IPS-18a (cell line): ENCODE results near the gene CHRNA9.

Source experiments
- H3K27ac ChIP-seq: one replicate; pipeline ENCODE4 v1.5.1; 2013; ENCODE audit warnings: low read length
- H3K27me3 ChIP-seq: one replicate; pipeline ENCODE4 v1.6.1; 2013; ENCODE audit warnings: mild to moderate bottlenecking, low read length; ENCODE audit not compliant: control insufficient read depth, insufficient read depth
- H3K36me3 ChIP-seq: one replicate; pipeline ENCODE4 v1.6.1; 2013; ENCODE audit warnings: low read depth, low read length; ENCODE audit not compliant: control insufficient read depth
- H3K4me1 ChIP-seq: one replicate; pipeline ENCODE4 v1.6.1; 2013; ENCODE audit warnings: low read depth, low read length; ENCODE audit not compliant: control insufficient read depth
- H3K4me3 ChIP-seq: one replicate; pipeline ENCODE4 v1.5.1; 2013; ENCODE audit warnings: low read length
- H3K9ac ChIP-seq: one replicate; pipeline ENCODE4 v1.6.1; 2013; ENCODE audit warnings: mild to moderate bottlenecking, low read length, moderate library complexity
- H3K9me3 ChIP-seq: one replicate; pipeline ENCODE4 v1.6.1; 2013; ENCODE audit warnings: low read depth, low read length; ENCODE audit not compliant: control insufficient read depth

Gene CHRNA9

DNA sequence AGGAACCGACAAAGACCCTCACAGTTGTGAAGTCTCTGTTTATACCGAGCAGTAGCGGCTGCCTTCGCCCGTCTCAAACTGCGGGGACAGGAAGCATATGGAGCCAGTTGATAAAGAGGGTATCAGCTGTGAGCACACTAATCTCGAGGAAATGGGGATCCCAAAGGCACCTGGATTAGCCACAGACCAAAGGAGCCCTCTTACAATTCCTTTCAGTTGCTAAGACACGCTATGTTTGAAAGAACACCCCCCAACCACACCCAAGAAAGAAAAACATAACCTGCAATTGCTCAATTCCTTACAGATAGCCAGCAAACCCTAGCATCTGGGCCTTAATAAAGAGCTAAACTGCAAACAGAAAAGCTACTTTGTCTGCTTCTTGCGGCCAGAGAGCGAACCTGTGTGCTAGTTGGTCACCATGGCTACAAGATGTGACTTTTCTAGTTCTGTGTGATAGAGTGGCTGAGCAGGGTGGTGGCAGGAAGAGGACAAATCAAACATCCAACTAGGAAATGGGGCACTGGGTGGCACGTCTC lies 23.3 kb upstream of the CHRNA9 start:
- Histone ChIP-seq H3K27me3 (no peaks in the 10 kb centered on the region), H3K9me3 (no peaks in the 10 kb centered on the region), H3K4me3 (no peak overlapping the region), H3K4me1 (peaks cover 36% of the 10 kb centered on the region), H3K27ac (no peak overlapping the region), H3K36me3 (no peaks in the 10 kb centered on the region), H3K9ac (no peak overlapping the region)

DNA sequence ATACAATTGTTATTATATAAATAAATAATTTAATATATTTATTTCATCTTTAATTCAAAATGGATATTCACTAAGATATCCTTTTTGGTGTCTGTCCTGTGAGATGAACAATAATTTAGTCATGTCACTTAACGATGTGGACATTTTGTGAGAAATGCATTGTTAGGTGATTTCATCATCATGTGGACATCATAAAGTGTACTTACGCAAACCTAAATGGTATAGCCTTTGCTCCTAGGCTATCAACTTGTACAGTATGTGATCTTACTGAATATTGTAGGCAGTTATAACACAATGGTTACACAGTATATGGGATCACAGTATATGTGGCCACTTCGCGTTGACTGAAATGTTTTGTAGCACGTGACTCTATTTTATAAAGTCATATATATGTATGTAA lies 20.2 kb upstream of the CHRNA9 start:
- H3K27ac ChIP-seq = no peak overlapping the region
- no peak overlapping the region for H3K4me3 ChIP-seq
- H3K27me3 ChIP-seq = peaks cover 5% of the 10 kb centered on the region
- H3K4me1 ChIP-seq = peaks cover 14% of the 10 kb centered on the region
- no peak overlapping the region for H3K9ac ChIP-seq
- no peaks in the 10 kb centered on the region for H3K9me3 ChIP-seq
- no peaks in the 10 kb centered on the region for H3K36me3 ChIP-seq

DNA sequence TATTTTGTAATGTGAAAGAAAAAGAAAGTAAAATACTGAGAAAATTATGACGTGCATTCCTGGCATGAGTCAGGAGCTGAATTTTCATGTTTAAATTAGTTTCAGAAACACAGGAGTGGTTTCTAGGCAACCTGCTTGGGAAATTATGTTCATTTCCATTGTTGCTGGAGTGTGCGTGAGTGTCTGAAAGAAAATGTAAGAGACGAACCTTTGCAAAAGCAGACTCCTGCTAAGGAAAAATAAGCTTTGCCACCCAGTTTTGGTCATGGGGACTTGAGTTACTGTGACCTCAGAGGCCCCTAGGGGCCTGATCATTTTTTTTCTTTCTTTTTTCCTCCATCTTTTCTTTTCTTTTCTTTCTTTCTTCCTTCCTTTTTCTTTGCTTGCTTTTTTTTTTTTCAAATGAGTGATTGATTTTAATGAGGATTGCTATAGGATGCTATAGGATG lies 18.8 kb upstream of the CHRNA9 start:
- Histone ChIP-seq H3K27me3 (peaks cover 5% of the 10 kb centered on the region), H3K27ac (no peak overlapping the region), H3K36me3 (no peaks in the 10 kb centered on the region), H3K4me1 (peaks cover 14% of the 10 kb centered on the region), H3K9me3 (no peaks in the 10 kb centered on the region), H3K4me3 (no peak overlapping the region), H3K9ac (no peak overlapping the region)

DNA sequence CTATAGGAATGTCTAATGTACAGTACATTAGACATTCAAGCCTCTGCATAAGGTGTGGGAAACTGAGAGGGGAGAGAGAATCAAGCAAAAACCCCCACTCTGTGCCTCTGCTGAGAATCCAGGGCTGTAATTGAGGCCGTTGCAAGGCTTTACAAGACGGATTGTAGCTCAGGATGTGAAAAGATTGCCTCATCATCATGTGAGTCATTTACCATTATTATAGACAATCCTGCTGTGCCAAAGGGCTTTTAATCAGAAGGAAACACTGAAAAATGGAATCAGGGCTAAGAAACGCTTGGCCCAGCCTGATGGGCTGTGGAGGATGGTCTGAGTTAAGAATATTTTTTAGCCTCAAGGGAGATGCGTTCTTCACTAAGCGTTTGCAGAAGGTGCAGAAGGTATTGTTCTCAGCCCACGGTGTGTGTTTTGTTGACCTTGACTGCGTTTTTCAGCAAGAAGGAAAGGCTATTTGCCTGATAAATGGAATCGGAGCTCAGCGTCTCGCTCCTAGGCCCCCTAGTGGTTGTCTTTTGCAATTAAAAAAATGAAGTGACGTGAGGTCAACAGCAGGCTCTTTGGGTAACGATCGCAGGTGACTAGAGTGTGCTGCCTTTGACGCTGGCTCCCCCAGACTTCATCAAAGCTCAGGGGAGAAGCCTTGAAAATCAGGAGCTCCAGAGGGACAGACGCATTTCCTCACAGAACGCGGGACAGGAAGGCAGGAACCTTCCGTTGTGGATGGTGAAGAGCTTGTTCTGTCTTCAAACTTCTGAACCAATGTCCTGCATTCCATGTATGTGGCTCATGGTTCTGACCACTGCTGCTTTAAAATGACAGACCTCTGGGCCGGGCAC lies 18.1 kb upstream of the CHRNA9 start:
- H3K27me3 ChIP-seq = peaks cover 5% of the 10 kb centered on the region
- no peak overlapping the region for H3K27ac ChIP-seq
- H3K9ac ChIP-seq = no peak overlapping the region
- no peaks in the 10 kb centered on the region for H3K36me3 ChIP-seq
- H3K4me1 ChIP-seq = peaks cover 20% of the 10 kb centered on the region
- peak overlapping the region; percentile 14 for H3K4me3 ChIP-seq
- no peaks in the 10 kb centered on the region for H3K9me3 ChIP-seq

DNA sequence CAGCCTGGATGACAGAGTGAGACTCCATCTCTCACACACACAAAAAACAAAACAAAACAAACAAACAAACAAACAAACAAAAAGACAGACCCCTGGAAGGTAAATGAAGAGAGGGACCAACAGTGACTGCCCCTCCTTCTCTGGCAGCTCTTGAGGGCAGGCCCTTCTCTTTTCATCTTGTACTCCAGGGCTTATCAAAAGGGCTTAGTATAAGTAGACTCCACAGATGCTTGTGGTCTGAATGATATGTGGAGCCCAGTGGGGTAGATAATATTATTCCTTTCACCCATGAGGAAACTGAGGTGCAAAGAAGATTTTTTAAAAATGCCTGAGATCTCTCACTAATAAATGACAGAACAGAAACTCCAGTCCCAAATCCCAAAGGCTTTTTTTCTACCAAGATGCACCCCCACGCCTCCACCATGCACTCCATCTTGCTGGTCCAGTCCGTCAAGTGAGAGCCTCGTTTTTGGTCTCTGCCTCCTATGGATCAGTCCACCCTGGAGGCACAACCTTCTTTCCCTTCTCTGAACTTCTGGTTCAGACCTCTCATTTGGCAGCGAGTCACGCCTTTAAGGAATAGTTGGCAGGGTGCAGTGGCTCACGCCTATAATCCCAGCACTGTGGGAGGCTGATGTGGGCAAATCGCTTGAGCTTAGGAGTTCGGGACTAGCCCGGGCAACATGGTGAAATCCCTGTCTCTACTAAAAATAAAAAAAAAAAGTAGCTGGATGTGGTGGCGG lies 17.0 kb upstream of the CHRNA9 start:
- Histone ChIP-seq H3K4me1 (peaks cover 26% of the 10 kb centered on the region), H3K4me3 (no peak overlapping the region), H3K9me3 (no peaks in the 10 kb centered on the region), H3K27ac (no peak overlapping the region), H3K36me3 (no peaks in the 10 kb centered on the region), H3K27me3 (peaks cover 5% of the 10 kb centered on the region), H3K9ac (no peak overlapping the region)

DNA sequence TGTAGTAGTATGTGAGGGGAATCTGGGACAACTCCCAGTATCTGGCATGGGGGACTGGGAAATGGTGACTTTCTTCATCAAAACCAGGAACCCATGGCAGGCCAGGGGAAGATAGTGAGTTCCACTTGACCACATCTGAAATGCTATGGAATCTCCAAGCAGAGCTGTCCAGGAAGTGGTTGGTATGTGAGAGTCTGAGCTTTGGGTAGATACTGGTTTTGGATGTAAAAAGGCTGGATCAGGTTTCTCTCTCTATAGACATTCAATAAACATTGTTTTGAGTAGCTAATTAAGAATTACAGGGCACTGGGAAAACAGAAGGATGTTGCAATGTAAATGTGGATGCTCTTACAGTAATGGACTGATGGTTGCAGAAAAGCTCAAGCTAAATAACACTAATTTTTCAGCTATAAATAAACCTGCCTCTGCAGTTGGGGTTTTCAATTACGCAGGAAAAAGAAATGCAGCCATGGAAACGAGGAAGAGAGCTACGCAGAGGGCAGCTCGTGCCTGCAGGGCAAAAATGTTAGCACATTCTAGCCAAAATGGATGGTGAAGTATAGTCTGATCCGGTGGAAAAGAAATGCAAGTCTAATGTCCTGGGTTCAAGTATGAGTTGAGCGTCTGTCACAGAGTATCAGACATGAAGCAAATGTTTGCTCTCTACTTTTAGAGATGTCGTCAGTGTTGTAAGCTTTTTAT lies 13.4 kb upstream of the CHRNA9 start:
- H3K27ac ChIP-seq = no peak overlapping the region
- H3K4me1 ChIP-seq = peaks cover 25% of the 10 kb centered on the region
- H3K36me3 ChIP-seq = no peaks in the 10 kb centered on the region
- H3K4me3 ChIP-seq = no peak overlapping the region
- peaks cover 5% of the 10 kb centered on the region for H3K27me3 ChIP-seq
- no peaks in the 10 kb centered on the region for H3K9me3 ChIP-seq
- no peak overlapping the region for H3K9ac ChIP-seq

DNA sequence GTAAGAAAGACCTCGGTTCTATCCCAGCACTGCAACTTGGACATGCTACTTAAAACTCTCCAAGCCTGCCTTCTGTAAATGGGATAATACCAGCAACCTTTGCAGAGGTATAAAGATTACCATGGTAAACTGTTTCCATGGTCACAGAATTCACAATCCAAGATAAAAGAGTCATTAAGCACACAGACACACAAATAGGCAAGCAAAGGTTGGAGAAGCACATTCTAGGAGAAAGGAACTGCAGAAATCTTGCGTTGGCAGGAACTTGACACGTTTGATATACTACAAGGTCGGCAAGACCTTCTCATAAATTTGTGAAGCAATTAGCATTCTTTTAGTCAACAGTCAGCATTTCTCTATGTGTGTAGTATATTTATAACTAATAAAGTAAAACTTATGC lies 12.3 kb upstream of the CHRNA9 start:
- H3K27ac ChIP-seq = no peak overlapping the region
- peaks cover 18% of the 10 kb centered on the region for H3K4me1 ChIP-seq
- no peaks in the 10 kb centered on the region for H3K36me3 ChIP-seq
- no peaks in the 10 kb centered on the region for H3K9me3 ChIP-seq
- H3K9ac ChIP-seq = no peak overlapping the region
- peaks cover 5% of the 10 kb centered on the region for H3K27me3 ChIP-seq
- no peak overlapping the region for H3K4me3 ChIP-seq

DNA sequence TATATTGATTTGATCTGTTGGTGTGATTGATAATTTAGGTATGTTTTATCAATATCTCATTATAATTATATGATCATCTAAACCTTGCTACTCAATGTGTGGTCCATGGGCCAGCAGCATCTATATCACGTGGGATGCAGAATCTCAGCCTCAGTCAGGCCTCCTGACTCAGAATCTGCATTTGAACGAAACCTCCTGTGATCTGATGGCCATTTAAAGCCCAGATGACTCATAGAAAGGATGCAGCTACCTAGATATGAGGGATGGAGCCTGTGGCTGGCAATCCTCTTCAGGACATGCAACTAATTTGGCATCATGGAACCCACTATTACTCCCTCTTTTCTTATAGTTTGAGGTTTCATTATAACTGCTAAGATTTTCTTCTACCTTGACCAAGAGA lies 11.3 kb upstream of the CHRNA9 start:
- peaks cover 18% of the 10 kb centered on the region for H3K4me1 ChIP-seq
- H3K9me3 ChIP-seq = no peaks in the 10 kb centered on the region
- H3K36me3 ChIP-seq = no peaks in the 10 kb centered on the region

DNA sequence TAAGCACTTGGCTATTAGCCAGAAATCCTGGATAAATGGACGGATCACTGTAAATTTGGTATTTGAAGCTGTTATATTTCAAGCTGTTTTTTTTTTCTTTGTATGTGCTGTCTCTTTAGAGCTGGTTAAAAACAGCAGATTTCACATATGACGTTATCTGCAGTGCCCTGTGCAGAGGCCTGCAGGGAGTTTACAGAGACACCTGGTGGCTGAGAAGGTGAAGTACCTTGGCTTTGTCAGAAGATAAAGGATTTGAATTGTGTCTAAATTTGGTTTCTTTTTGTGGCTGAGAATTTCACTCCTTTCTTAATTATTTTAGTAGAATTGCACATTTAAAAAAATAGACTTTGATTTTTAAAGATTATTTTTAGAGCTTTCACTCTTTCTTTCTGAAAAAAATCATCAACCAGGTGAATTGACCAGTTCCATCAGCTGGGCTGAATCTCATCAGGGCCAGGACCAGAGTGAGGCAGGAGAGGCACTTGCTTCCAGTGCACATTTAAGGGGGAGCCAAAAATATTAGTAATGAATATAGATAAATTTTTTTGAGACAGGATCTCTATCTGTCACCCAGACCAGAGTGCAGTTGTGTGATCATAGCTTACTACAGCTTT lies 9.6 kb upstream of the CHRNA9 start:
- Histone ChIP-seq H3K9me3 (no peaks in the 10 kb centered on the region), H3K4me3 (no peak overlapping the region), H3K27me3 (no peaks in the 10 kb centered on the region), H3K36me3 (no peaks in the 10 kb centered on the region), H3K27ac (no peak overlapping the region), H3K4me1 (peaks cover 18% of the 10 kb centered on the region), H3K9ac (no peak overlapping the region)

More for the DNA sequence above, 11.3 kb upstream of the CHRNA9 start:
- H3K9ac ChIP-seq = no peak overlapping the region
- no peak overlapping the region for H3K4me3 ChIP-seq
- H3K27ac ChIP-seq = no peak overlapping the region
- no peaks in the 10 kb centered on the region for H3K27me3 ChIP-seq

DNA sequence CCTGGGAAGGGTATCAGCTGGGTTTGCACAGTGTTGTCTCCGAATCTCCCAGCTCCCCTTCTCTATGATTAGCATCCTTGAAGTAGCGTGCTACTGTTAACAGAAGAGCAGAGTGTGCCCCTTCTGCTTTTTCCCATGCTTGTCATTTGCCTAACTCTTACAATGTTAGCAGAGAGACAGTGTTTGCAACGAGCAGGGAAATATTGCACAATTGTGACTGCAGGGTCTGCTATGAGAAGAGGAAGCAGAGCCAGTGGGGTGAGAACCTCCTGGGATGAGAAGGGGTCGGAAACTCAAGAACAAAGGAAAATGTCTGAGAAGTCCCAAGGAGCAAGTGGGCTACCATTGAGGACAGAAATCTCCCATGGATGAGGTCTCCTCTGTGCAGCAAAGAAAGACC lies 7.8 kb upstream of the CHRNA9 start:
- no peaks in the 10 kb centered on the region for H3K9me3 ChIP-seq
- H3K27ac ChIP-seq = no peak overlapping the region
- no peaks in the 10 kb centered on the region for H3K36me3 ChIP-seq
- H3K4me1 ChIP-seq = peaks cover 12% of the 10 kb centered on the region
- no peak overlapping the region for H3K9ac ChIP-seq
- H3K27me3 ChIP-seq = no peaks in the 10 kb centered on the region
- no peak overlapping the region for H3K4me3 ChIP-seq

DNA sequence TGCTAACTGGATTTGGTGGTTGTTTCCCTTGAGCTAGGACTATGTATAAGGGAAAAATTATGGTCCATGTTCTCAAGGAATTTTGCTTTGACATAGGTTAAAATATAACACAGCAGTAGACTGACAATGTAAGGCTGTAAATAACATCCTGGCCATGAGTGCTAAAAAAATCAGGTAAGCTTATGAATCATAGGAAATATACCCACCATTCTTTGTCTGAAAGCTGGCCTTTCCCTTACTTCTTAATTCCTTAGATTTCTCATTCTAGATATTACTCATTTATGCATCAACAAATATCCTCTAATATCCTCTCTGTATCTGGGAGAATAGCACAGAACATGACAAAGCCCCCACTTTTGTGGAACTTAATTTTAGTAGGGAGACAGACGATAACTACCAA lies 6.8 kb upstream of the CHRNA9 start:
- Histone ChIP-seq H3K4me3 (no peak overlapping the region), H3K36me3 (no peaks in the 10 kb centered on the region), H3K27me3 (no peaks in the 10 kb centered on the region), H3K27ac (no peak overlapping the region), H3K9me3 (no peaks in the 10 kb centered on the region), H3K4me1 (peaks cover 7% of the 10 kb centered on the region), H3K9ac (no peak overlapping the region)
